Breast epithelium (tissue), 3 donors: ENCODE measurements around the gene SGO2.

Experiments used
- CTCF ChIP-seq, 3 donors: fragments of 450-650 bp; IDR thresholded peaks; one replicate each; pipeline ENCODE4 v1.5.1; 2016 to 2017; ENCODE audit warnings: antibody characterized with exemption in 3 of 3, mild to moderate bottlenecking in 3 of 3, moderate library complexity in 3 of 3
- POLR2A ChIP-seq: fragments of 450-650 bp; IDR thresholded peaks from one replicate; pipeline ENCODE4 v1.6.1; 2016; ENCODE audit warnings: antibody characterized with exemption, mild to moderate bottlenecking, moderate library complexity
- POLR2AphosphoS5 ChIP-seq, 3 donors: sonication (generic); formaldehyde crosslinking; IDR thresholded peaks; one replicate each; pipeline ENCODE4 v1.6.1; 2017; ENCODE audit warnings: antibody characterized with exemption in 3 of 3

GRCh38 chr2:200584639-200585038, 58.6 kb downstream of the SGO2 start:
- TF ChIP-seq CTCF (IDR thresholded peaks at IDR 0.05) (no peak), POLR2A (no peak), POLR2AphosphoS5 (IDR thresholded peaks at IDR 0.05) (no peak)
